CD14-positive monocyte (primary cell): ENCODE results near the gene GFM1. TPM values are rescaled to one million over a fixed set of nuclear protein-coding genes. Genes with fewer than 3 reads are reported as not detected.

Source experiments
- DNase-seq, 3 donors: peaks; one replicate each; pipeline ENCODE4 v3.0.0-alpha.2; 2011 to 2022
- H2AFZ ChIP-seq: 2 replicates; pipeline ENCODE4 v1.6.0; 2012; ENCODE audit warnings: mild to moderate bottlenecking, low read depth, low read length, inconsistent platforms; ENCODE audit not compliant: insufficient read depth, poor library complexity, severe bottlenecking
- H3K27ac ChIP-seq, 2 donors: 1 replicate in 1 of 2; 2 replicates in 1 of 2; pipeline ENCODE4 v1.5.1; 2012 to 2013; ENCODE audit warnings: low read length in 2 of 2, control low read depth in 1 of 2, inconsistent platforms in 1 of 2, low read depth in 1 of 2, mild to moderate bottlenecking in 1 of 2
- H3K27me3 ChIP-seq, 2 donors: one replicate each; pipeline versions ENCODE4 v1.6.0 to v1.6.1; 2011 to 2013; ENCODE audit warnings: low read length in 2 of 2; ENCODE audit not compliant: control insufficient read depth in 2 of 2, insufficient read depth in 2 of 2
- H3K36me3 ChIP-seq, 2 donors: replicated peaks in 1 of 2; 1 replicate in 1 of 2; 2 replicates in 1 of 2; pipeline versions ENCODE4 v1.5.1 to v1.6.1; 2012 to 2013; ENCODE audit warnings: low read length in 2 of 2, control low read depth in 1 of 2, inconsistent platforms in 1 of 2, mild to moderate bottlenecking in 1 of 2; ENCODE audit not compliant: insufficient read depth in 2 of 2, control insufficient read depth in 1 of 2
- H3K4me1 ChIP-seq, 2 donors: 1 replicate in 1 of 2; 2 replicates in 1 of 2; pipeline versions ENCODE4 v1.5.1 to v1.6.1; 2012 to 2013; ENCODE audit warnings: low read length in 2 of 2, control low read depth in 1 of 2, inconsistent platforms in 1 of 2, mild to moderate bottlenecking in 1 of 2, moderate library complexity in 1 of 2; ENCODE audit not compliant: insufficient read depth in 2 of 2, control insufficient read depth in 1 of 2
- H3K4me2 ChIP-seq: replicated peaks from 2 replicates; pipeline ENCODE3; 2012; ENCODE audit warnings: low read length, moderate library complexity, mild to moderate bottlenecking; ENCODE audit not compliant: poor library complexity, severe bottlenecking; ENCODE audit errors: extremely low read depth
- H3K4me3 ChIP-seq, 3 experiments: fragments of 200-600 bp in 1 of 3; sonication (generic) in 1 of 3; replicated peaks in 1 of 3; 1 replicate in 2 of 3; 2 replicates in 1 of 3; pipeline ENCODE4 v1.5.1; 2011 to 2013; ENCODE audit warnings: low read length in 3 of 3, mild to moderate bottlenecking in 3 of 3, control low read depth in 2 of 3, low read depth in 2 of 3, inconsistent platforms in 1 of 3, moderate library complexity in 1 of 3
- H3K79me2 ChIP-seq: 2 replicates; pipeline ENCODE4 v1.6.0; 2012; ENCODE audit warnings: mild to moderate bottlenecking, control low read depth, inconsistent platforms, low read length, moderate library complexity; ENCODE audit not compliant: insufficient read depth
- H3K9ac ChIP-seq: 2 replicates; pipeline ENCODE4 v1.6.0; 2017; ENCODE audit warnings: low read length, mild to moderate bottlenecking; ENCODE audit not compliant: insufficient read depth, poor library complexity, severe bottlenecking
- H3K9me3 ChIP-seq, 2 donors: replicated peaks in 1 of 2; 1 replicate in 1 of 2; 2 replicates in 1 of 2; pipeline versions ENCODE4 v1.5.1 to v1.6.1; 2012 to 2013; ENCODE audit warnings: low read length in 2 of 2, control low read depth in 1 of 2; ENCODE audit not compliant: control insufficient read depth in 1 of 2, insufficient read depth in 1 of 2
- H4K20me1 ChIP-seq: 2 replicates; pipeline ENCODE4 v1.6.0; 2012; ENCODE audit warnings: mild to moderate bottlenecking, low read length, control low read depth, moderate library complexity; ENCODE audit not compliant: insufficient read depth
- H3K27ac Mint-ChIP-seq, 7 donors: one replicate each; pipeline ENCODE4 v1.8.0; 2020; ENCODE audit warnings: mild to moderate bottlenecking in 7 of 7, mixed read lengths in 7 of 7, moderate library complexity in 6 of 7, inconsistent platforms in 2 of 7
- H3K27me3 Mint-ChIP-seq, 3 donors: one replicate each; pipeline ENCODE4 v1.8.0; 2021 to 2022; ENCODE audit warnings: low read depth in 3 of 3, mild to moderate bottlenecking in 3 of 3, mixed read lengths in 3 of 3, moderate library complexity in 3 of 3, inconsistent platforms in 1 of 3
- H3K36me3 Mint-ChIP-seq, 2 donors: one replicate each; pipeline ENCODE4 v1.8.0; 2020; ENCODE audit warnings: mixed read lengths in 2 of 2, inconsistent platforms in 1 of 2, mild to moderate bottlenecking in 1 of 2
- H3K4me1 Mint-ChIP-seq: one replicate; pipeline ENCODE4 v1.8.0; 2020; ENCODE audit warnings: mild to moderate bottlenecking, mixed read lengths
- H3K4me3 Mint-ChIP-seq, 2 donors: one replicate each; pipeline ENCODE4 v1.8.0; 2020; ENCODE audit warnings: mild to moderate bottlenecking in 2 of 2, mixed read lengths in 2 of 2, moderate library complexity in 1 of 2
- H3K9me3 Mint-ChIP-seq, 7 donors: one replicate each; pipeline ENCODE4 v1.8.0; 2020 to 2022; ENCODE audit warnings: mixed read lengths in 7 of 7, mild to moderate bottlenecking in 6 of 7, moderate library complexity in 6 of 7, inconsistent platforms in 2 of 7
- WGBS: methylation state at CpG from one replicate; pipeline ENCODE4 v1.1.5; 2013; ENCODE audit warnings: missing lambda C conversion rate; ENCODE audit not compliant: insufficient coverage; 5-methylcytosine and 5-hydroxymethylcytosine counted together
- intact Hi-C, 2 donors: fragments of 100-400 bp; cut with micrococcal nuclease; formaldehyde crosslinking; loops; one replicate each; pipeline versions ENCODE4 v1.15.0 to v1.15.1; 2023
- polyA plus RNA-seq, 3 donors: library from polyadenylated mRNA; depleted of rRNA in 1 of 3; unstranded in 2 of 3; stranded (reverse) in 1 of 3; fragments of 300-500 nt in 2 of 3; fragments of >200 nt in 1 of 3; fragmentation: Illumina TruSeq in 2 of 3; gene quantifications; 1 replicate in 2 of 3; 2 replicates in 1 of 3; pipeline ENCODE4 v1.2.3, GENCODE V29; 2012 to 2021
- TF ChIP-seq, protein P1 (sequence below): fragments of 200-600 bp; IDR thresholded peaks from one replicate; pipeline ENCODE4 v1.8.0; 2022; ENCODE audit warnings: antibody characterized with exemption, mild to moderate bottlenecking

Gene GFM1
- polyA plus RNA-seq, 3 donors: 11.2 to 21.3 (median 18.5) TPM

DNA sequence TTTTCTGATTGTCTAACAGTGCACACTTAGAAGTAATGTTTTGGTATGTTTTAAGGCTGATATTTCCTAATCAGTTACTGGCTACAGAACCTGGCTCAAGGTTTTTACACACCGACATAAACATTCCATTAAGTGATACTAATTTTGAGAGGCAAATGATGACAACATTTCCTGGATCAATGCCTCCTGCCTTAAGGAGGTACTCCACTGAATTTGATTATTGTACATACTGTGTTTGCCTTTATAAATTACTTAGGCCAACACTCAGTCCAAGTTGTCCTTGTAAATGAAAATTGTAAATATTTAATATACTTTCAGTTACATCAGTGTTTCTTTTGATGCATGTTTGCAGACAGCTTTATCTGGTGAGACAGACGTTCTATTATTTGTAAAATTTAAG is 52.3 kb downstream of the GFM1 start:
- Histone ChIP-seq H3K4me3 (no peak overlapping the region), H4K20me1 (no peaks in the 10 kb centered on the region), H3K27ac (no peak overlapping the region), H3K27me3 (no peaks in the 10 kb centered on the region), H3K9ac (no peak overlapping the region), H3K4me1 (no peaks in the 10 kb centered on the region), H3K79me2 (no peaks in the 10 kb centered on the region), H3K4me2 (no peak overlapping the region), H3K36me3 (peaks cover 25 to 52% of the 10 kb centered on the region in 2 donors), H2AFZ (no peak overlapping the region), H3K9me3 (no peaks in the 10 kb centered on the region)
- intact Hi-C loops: no loop called here
- Mint-ChIP-seq H3K9me3 (peaks cover 0 to 2% (median 0%) of the 10 kb centered on the region in 7 donors), H3K27me3 (no peaks in the 10 kb centered on the region), H3K27ac (no peak overlapping the region), H3K36me3 (peaks cover 39 to 54% of the 10 kb centered on the region in 2 donors), H3K4me1 (no peaks in the 10 kb centered on the region), H3K4me3 (no peak overlapping the region)
- no peak for DNase-seq
- whole genome bisulfite sequencing: no CpG with 5 or more reads among the region's 2 CpGs
- TF ChIP-seq, protein P1, sequence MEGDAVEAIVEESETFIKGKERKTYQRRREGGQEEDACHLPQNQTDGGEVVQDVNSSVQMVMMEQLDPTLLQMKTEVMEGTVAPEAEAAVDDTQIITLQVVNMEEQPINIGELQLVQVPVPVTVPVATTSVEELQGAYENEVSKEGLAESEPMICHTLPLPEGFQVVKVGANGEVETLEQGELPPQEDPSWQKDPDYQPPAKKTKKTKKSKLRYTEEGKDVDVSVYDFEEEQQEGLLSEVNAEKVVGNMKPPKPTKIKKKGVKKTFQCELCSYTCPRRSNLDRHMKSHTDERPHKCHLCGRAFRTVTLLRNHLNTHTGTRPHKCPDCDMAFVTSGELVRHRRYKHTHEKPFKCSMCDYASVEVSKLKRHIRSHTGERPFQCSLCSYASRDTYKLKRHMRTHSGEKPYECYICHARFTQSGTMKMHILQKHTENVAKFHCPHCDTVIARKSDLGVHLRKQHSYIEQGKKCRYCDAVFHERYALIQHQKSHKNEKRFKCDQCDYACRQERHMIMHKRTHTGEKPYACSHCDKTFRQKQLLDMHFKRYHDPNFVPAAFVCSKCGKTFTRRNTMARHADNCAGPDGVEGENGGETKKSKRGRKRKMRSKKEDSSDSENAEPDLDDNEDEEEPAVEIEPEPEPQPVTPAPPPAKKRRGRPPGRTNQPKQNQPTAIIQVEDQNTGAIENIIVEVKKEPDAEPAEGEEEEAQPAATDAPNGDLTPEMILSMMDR: no peak

DNA sequence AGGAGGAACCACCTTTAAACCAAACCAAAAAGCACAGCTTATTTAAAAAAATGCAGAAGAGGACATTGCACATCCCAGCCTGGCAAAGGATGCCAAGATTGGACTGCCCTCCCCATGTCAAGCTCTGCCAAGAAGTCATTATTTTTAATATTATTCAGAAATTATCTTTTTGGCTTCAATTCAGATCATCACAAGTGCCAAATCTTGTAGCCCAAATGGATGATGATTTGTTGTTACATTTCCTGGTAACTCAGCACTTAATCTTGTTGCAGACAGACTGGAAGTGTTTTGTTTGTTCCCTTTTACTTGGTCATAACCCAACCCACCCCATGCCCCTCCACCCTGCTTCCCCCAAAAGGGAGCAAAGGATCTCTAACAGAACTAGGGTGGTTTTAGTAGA is 56.2 kb downstream of the GFM1 start:
- Histone ChIP-seq H4K20me1 (peaks cover 3% of the 10 kb centered on the region), H3K36me3 (peaks cover 15 to 46% of the 10 kb centered on the region in 2 donors), H3K9me3 (no peaks in the 10 kb centered on the region), H3K27me3 (no peaks in the 10 kb centered on the region), H3K27ac (no peak overlapping the region), H3K4me3 (no peak overlapping the region), H2AFZ (no peak overlapping the region), H3K9ac (no peak overlapping the region), H3K79me2 (no peaks in the 10 kb centered on the region), H3K4me1 (no peaks in the 10 kb centered on the region), H3K4me2 (no peak overlapping the region)
- Mint-ChIP-seq H3K4me3 (no peak overlapping the region), H3K4me1 (no peaks in the 10 kb centered on the region), H3K36me3 (peaks cover 36 to 47% of the 10 kb centered on the region in 2 donors), H3K9me3 (no peaks in the 10 kb centered on the region), H3K27me3 (no peaks in the 10 kb centered on the region), H3K27ac (no peak overlapping the region)
- no peak for DNase-seq
- intact Hi-C loops: no loop called here
- TF ChIP-seq, protein P1: no peak
